Sigmoid colon (tissue), 4 donors: ENCODE data around the gene UBALD1.

Experiments
- EP300 ChIP-seq, 4 donors: sonication (generic); formaldehyde crosslinking; IDR thresholded peaks; one replicate each; pipeline ENCODE4 v1.6.1; 2017; ENCODE audit warnings: antibody characterized with exemption in 4 of 4
- POLR2A ChIP-seq, 2 donors: fragments of 450-650 bp; IDR thresholded peaks; one replicate each; pipeline ENCODE4 v1.6.1; 2016; ENCODE audit warnings: antibody characterized with exemption in 2 of 2, mild to moderate bottlenecking in 2 of 2, moderate library complexity in 2 of 2

DNA sequence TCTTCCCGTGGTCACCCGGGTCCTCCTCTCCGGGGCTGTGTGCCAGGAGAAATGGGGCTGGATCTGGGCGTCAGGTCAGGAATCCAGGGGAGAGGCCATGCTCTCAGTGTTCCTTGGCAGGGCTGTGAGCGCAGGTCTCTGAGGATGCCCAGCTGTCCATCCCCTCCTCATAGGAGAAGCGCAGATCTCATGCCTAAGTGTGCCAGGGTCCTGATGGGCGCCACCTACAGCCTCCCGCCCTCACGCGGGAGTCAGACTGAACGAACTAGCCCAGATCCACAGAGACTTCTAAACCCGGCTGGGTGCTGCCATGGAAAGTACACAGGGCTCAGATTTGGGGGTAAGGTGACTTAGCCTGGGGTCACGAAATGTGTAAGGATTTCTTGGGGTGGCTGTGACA, 34.2 kb upstream of the UBALD1 start:
- TF ChIP-seq POLR2A (IDR thresholded peaks at IDR 0.05) (no peak), EP300 (IDR thresholded peaks at IDR 0.05) (no peak)
